A549 treated with Hydrocortisone at 1 μM for 4 hours (cell line): ENCODE results near the gene ZNF226. TPM values are rescaled to one million over a fixed set of nuclear protein-coding genes. Genes with fewer than 3 reads are reported as not detected.

Source experiments
- total RNA-seq: library from RNA; stranded (reverse); fragments of 200-300 nt; extraction: Qiagen RNA extraction; gene quantifications from 5 replicates; pipeline ENCODE4 v1.2.3, GENCODE V29; 2022

ZNF226 gene
- total RNA-seq: 18.3 to 21.5 TPM (median 18.7 TPM) in 5 replicates

DNA sequence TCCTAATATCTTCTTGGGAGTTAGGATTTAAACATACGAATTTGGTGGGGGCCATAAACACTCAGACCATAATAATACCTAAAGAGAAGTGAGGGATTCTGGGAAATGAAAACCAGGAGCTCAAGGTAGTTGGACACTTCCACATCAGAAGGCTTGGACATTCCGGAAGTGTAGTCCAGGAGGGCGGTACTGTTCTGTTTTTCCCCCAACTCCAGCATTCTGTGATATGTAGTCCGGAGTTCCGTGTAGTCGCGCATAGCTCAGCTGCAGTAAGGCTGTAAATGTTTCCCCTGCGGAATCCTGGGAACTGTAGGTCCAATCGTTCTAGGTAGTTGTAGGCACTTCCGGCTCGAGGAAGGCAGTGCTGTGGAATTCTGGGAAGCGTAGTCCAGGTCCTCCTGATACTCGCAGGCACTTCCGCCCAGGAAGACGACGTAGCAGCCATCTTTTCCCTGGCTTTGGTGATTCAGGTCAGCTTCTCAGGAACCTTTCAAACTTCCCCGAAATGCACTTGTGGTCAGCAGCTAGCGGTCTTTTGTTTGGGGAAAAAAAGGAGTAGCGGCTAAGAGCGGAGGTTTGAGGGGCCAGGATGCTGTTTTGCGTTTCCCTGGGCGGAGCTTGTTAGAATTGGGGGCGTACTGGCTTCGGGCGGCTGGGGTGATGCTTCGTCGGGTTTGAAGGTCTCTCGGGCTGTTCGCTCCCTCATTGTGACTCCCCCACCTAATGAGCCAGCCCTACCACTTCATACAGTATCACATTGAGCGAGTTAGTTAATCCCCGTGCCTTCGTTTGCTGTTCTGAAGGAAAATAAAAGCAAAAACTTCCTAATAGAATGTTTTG is at the start of gene ZNF226:
ZNF226 (plus strand) TSS at position 428 of the 840 bp plus-strand sequence. CDS start 4,981 bp downstream, outside the sequence.

DNA sequence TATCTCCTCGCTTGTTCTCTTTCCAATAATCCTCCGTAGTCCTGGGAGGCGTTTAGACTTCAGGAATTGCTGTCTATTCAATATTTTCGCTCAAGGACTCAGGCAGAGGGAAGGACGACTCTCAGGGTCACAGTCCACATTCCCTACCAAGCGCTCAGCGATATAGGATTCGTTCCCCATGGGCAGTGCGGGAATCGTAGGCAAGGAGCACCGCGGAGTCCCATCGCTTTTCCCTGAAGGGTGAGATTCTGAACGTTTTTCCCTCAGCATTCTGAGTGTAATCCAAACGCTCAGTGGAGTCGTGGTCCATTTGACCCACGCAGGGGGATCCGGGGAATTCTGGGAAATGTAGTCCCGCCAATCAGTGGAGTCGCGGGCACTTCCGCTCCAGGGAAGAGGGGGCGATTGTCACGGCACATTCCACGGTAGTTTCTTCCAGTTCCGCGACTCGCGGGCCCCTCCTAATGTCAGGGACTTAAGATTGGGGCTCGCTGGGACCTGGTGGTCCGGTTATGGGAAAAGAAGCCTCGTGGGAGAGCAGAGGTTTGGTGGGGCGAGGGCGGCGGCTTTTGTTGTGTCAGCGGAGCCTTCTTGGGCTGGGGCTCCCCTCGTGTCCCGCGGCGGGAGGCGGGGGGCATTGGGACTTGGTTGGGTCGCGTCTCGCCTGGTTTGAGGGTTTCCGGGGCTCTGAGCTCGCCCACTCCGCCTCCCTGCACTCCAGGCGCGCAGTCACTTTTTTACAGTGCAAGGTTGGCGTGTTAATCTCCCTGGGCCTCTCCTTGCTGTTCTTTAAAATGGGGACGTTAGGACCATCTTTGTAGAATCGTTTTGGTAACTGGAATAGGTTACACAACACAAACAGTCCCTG is 23.5 kb upstream of the ZNF226 start, which contains the start of gene ZNF234:
ZNF234 (plus strand) TSS at position 364 of the 868 bp plus-strand sequence. CDS start 3,079 bp downstream, outside the sequence.

DNA sequence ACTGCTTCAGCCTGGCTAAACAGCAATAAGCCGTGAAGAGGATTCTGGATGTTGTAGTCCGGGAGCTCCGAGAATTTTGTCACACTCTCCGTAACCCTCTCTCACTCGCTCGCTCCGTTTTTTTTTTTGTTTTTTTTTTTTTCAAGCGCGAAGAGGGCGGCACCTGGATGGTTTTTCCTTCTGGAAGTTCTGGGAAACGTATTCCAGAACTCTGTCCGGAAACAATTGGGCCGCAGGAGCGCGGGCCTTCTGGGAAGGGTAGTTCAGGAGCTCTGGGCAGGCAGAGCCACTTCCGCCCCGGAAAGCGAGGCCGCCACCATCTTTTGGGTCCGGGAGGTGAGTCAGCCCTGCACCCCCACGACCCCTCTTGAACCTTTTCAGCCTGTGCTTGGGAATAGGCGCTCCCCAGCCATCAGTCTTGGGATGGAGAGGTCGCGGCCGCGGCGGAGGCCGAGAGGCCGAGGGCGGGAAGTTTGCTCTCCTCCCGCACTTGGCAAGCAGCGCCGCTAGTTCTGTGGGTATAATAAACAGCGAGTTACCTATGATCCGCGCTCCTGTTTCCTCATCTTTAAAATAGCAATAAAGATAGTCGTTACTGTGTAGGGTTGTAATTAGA is 47.5 kb downstream of the ZNF226 start, which contains the start of gene ZNF227:
ZNF227 (plus strand) TSS at position 283 of the 616 bp plus-strand sequence. CDS start 5,261 bp downstream, outside the sequence.

Other genes starting within 250 kb of the ZNF226 start
- gene ZNF45, start 229.8 kb upstream of the ZNF226 start, total RNA-seq: 8.7 to 12.8 TPM (median 9.8 TPM) in 5 replicates
- 0.51 to 0.84 TPM (median 0.60 TPM) in 5 replicates for gene ZNF221, start 213.9 kb upstream of the ZNF226 start, total RNA-seq
- 1.9 to 3.6 TPM (median 3.0 TPM) in 5 replicates for gene ZNF155, start 180.9 kb upstream of the ZNF226 start, total RNA-seq
- 2.2 to 4.2 TPM (median 3.3 TPM) in 5 replicates for gene ZNF230, start 162.1 kb upstream of the ZNF226 start, total RNA-seq
- 3.1 to 3.8 TPM (median 3.5 TPM) in 5 replicates for gene ZNF222, start 139.7 kb upstream of the ZNF226 start, total RNA-seq
- 2.3 to 5.1 TPM (median 2.9 TPM) in 5 replicates for gene ZNF223, start 113.1 kb upstream of the ZNF226 start, total RNA-seq
- 0.25 to 0.71 TPM (median 0.43 TPM) in 5 replicates for gene ZNF284, start 92.9 kb upstream of the ZNF226 start, total RNA-seq
- gene ZNF224, start 70.7 kb upstream of the ZNF226 start, total RNA-seq: 7.1 to 12.7 TPM (median 8.9 TPM) in 5 replicates
- 2.3 to 4.3 TPM (median 2.5 TPM) in 5 replicates for gene ZNF225, start 51.7 kb upstream of the ZNF226 start, total RNA-seq
- 1.3 to 2.5 TPM (median 2.2 TPM) in 5 replicates for gene ZNF234, start 23.5 kb upstream of the ZNF226 start, total RNA-seq
- 9.3 to 13.7 TPM (median 10.1 TPM) in 5 replicates for gene ZNF227, start 47.4 kb downstream of the ZNF226 start, total RNA-seq
- gene ZNF233, start 94.8 kb downstream of the ZNF226 start, total RNA-seq: 0.51 to 0.83 TPM (median 0.63 TPM) in 5 replicates
- 2.8 to 4.5 TPM (median 3.1 TPM) in 5 replicates for gene ZNF235, start 139.9 kb downstream of the ZNF226 start, total RNA-seq
- 1.6 to 2.6 TPM (median 2.1 TPM) in 5 replicates for gene ZNF112, start 191.6 kb downstream of the ZNF226 start, total RNA-seq
- 2.0 to 3.2 TPM (median 2.3 TPM) in 5 replicates for gene ZNF285, start 236.5 kb downstream of the ZNF226 start, total RNA-seq